CD14-positive monocyte (primary cell): ENCODE measurements around the gene TRAF3. TPM values are rescaled to one million over a fixed set of nuclear protein-coding genes. Genes with fewer than 3 reads are reported as not detected.

Experiments
- DNase-seq, 3 donors: peaks; one replicate each; pipeline ENCODE4 v3.0.0-alpha.2; 2011 to 2022
- H2AFZ ChIP-seq: 2 replicates; pipeline ENCODE4 v1.6.0; 2012; ENCODE audit warnings: mild to moderate bottlenecking, low read depth, low read length, inconsistent platforms; ENCODE audit not compliant: insufficient read depth, poor library complexity, severe bottlenecking
- H3K27ac ChIP-seq, 2 donors: 1 replicate in 1 of 2; 2 replicates in 1 of 2; pipeline ENCODE4 v1.5.1; 2012 to 2013; ENCODE audit warnings: low read length in 2 of 2, control low read depth in 1 of 2, inconsistent platforms in 1 of 2, low read depth in 1 of 2, mild to moderate bottlenecking in 1 of 2
- H3K27me3 ChIP-seq, 2 donors: one replicate each; pipeline versions ENCODE4 v1.6.0 to v1.6.1; 2011 to 2013; ENCODE audit warnings: low read length in 2 of 2; ENCODE audit not compliant: control insufficient read depth in 2 of 2, insufficient read depth in 2 of 2
- H3K36me3 ChIP-seq, 2 donors: replicated peaks in 1 of 2; 1 replicate in 1 of 2; 2 replicates in 1 of 2; pipeline versions ENCODE4 v1.5.1 to v1.6.1; 2012 to 2013; ENCODE audit warnings: low read length in 2 of 2, control low read depth in 1 of 2, inconsistent platforms in 1 of 2, mild to moderate bottlenecking in 1 of 2; ENCODE audit not compliant: insufficient read depth in 2 of 2, control insufficient read depth in 1 of 2
- H3K4me1 ChIP-seq, 2 donors: 1 replicate in 1 of 2; 2 replicates in 1 of 2; pipeline versions ENCODE4 v1.5.1 to v1.6.1; 2012 to 2013; ENCODE audit warnings: low read length in 2 of 2, control low read depth in 1 of 2, inconsistent platforms in 1 of 2, mild to moderate bottlenecking in 1 of 2, moderate library complexity in 1 of 2; ENCODE audit not compliant: insufficient read depth in 2 of 2, control insufficient read depth in 1 of 2
- H3K4me2 ChIP-seq: replicated peaks from 2 replicates; pipeline ENCODE3; 2012; ENCODE audit warnings: low read length, moderate library complexity, mild to moderate bottlenecking; ENCODE audit not compliant: poor library complexity, severe bottlenecking; ENCODE audit errors: extremely low read depth
- H3K4me3 ChIP-seq, 3 experiments: fragments of 200-600 bp in 1 of 3; sonication (generic) in 1 of 3; replicated peaks in 1 of 3; 1 replicate in 2 of 3; 2 replicates in 1 of 3; pipeline ENCODE4 v1.5.1; 2011 to 2013; ENCODE audit warnings: low read length in 3 of 3, mild to moderate bottlenecking in 3 of 3, control low read depth in 2 of 3, low read depth in 2 of 3, inconsistent platforms in 1 of 3, moderate library complexity in 1 of 3
- H3K79me2 ChIP-seq: 2 replicates; pipeline ENCODE4 v1.6.0; 2012; ENCODE audit warnings: mild to moderate bottlenecking, control low read depth, inconsistent platforms, low read length, moderate library complexity; ENCODE audit not compliant: insufficient read depth
- H3K9ac ChIP-seq: 2 replicates; pipeline ENCODE4 v1.6.0; 2017; ENCODE audit warnings: low read length, mild to moderate bottlenecking; ENCODE audit not compliant: insufficient read depth, poor library complexity, severe bottlenecking
- H3K9me3 ChIP-seq, 2 donors: replicated peaks in 1 of 2; 1 replicate in 1 of 2; 2 replicates in 1 of 2; pipeline versions ENCODE4 v1.5.1 to v1.6.1; 2012 to 2013; ENCODE audit warnings: low read length in 2 of 2, control low read depth in 1 of 2; ENCODE audit not compliant: control insufficient read depth in 1 of 2, insufficient read depth in 1 of 2
- H4K20me1 ChIP-seq: 2 replicates; pipeline ENCODE4 v1.6.0; 2012; ENCODE audit warnings: mild to moderate bottlenecking, low read length, control low read depth, moderate library complexity; ENCODE audit not compliant: insufficient read depth
- H3K27ac Mint-ChIP-seq, 7 donors: one replicate each; pipeline ENCODE4 v1.8.0; 2020; ENCODE audit warnings: mild to moderate bottlenecking in 7 of 7, mixed read lengths in 7 of 7, moderate library complexity in 6 of 7, inconsistent platforms in 2 of 7
- H3K27me3 Mint-ChIP-seq, 3 donors: one replicate each; pipeline ENCODE4 v1.8.0; 2021 to 2022; ENCODE audit warnings: low read depth in 3 of 3, mild to moderate bottlenecking in 3 of 3, mixed read lengths in 3 of 3, moderate library complexity in 3 of 3, inconsistent platforms in 1 of 3
- H3K36me3 Mint-ChIP-seq, 2 donors: one replicate each; pipeline ENCODE4 v1.8.0; 2020; ENCODE audit warnings: mixed read lengths in 2 of 2, inconsistent platforms in 1 of 2, mild to moderate bottlenecking in 1 of 2
- H3K4me1 Mint-ChIP-seq: one replicate; pipeline ENCODE4 v1.8.0; 2020; ENCODE audit warnings: mild to moderate bottlenecking, mixed read lengths
- H3K4me3 Mint-ChIP-seq, 2 donors: one replicate each; pipeline ENCODE4 v1.8.0; 2020; ENCODE audit warnings: mild to moderate bottlenecking in 2 of 2, mixed read lengths in 2 of 2, moderate library complexity in 1 of 2
- H3K9me3 Mint-ChIP-seq, 7 donors: one replicate each; pipeline ENCODE4 v1.8.0; 2020 to 2022; ENCODE audit warnings: mixed read lengths in 7 of 7, mild to moderate bottlenecking in 6 of 7, moderate library complexity in 6 of 7, inconsistent platforms in 2 of 7
- WGBS: methylation state at CpG from one replicate; pipeline ENCODE4 v1.1.5; 2013; ENCODE audit warnings: missing lambda C conversion rate; ENCODE audit not compliant: insufficient coverage; 5-methylcytosine and 5-hydroxymethylcytosine counted together
- intact Hi-C, 2 donors: fragments of 100-400 bp; cut with micrococcal nuclease; formaldehyde crosslinking; loops; one replicate each; pipeline versions ENCODE4 v1.15.0 to v1.15.1; 2023
- polyA plus RNA-seq, 3 donors: library from polyadenylated mRNA; depleted of rRNA in 1 of 3; unstranded in 2 of 3; stranded (reverse) in 1 of 3; fragments of 300-500 nt in 2 of 3; fragments of >200 nt in 1 of 3; fragmentation: Illumina TruSeq in 2 of 3; gene quantifications; 1 replicate in 2 of 3; 2 replicates in 1 of 3; pipeline ENCODE4 v1.2.3, GENCODE V29; 2012 to 2021
- TF ChIP-seq, protein P1 (sequence below): fragments of 200-600 bp; IDR thresholded peaks from one replicate; pipeline ENCODE4 v1.8.0; 2022; ENCODE audit warnings: antibody characterized with exemption, mild to moderate bottlenecking

TRAF3 gene
- polyA plus RNA-seq, 3 donors, result 12.0 to 37.6 (median 17.3) TPM

DNA sequence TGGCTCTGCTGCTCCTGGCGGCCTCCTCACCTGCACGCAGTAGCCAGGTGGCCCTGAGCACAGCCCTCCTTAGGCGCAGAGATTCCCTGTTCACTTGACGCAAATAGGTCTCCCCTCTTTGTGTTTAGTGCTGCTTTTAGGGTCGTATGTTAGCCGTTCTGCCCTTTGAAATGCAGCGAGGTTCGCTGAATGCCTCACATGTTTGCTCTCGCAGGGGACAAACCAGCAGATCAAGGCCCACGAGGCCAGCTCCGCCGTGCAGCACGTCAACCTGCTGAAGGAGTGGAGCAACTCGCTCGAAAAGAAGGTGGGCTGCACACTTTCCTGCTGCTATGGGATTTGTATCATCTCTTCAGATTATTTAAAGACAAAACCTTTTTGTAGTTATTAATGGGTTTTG is 113.9 kb downstream of the TRAF3 start:
- peaks cover 74 to 89% of the 10 kb centered on the region in 2 donors for H3K36me3 Mint-ChIP-seq
- no peak overlapping the region for H3K27ac ChIP-seq
- H3K9me3 Mint-ChIP-seq, result peaks cover 0 to 1% (median 0%) of the 10 kb centered on the region in 7 donors
- H3K9me3 ChIP-seq, result no peaks in the 10 kb centered on the region
- H3K9ac ChIP-seq, result no peak overlapping the region
- TF ChIP-seq, protein P1, sequence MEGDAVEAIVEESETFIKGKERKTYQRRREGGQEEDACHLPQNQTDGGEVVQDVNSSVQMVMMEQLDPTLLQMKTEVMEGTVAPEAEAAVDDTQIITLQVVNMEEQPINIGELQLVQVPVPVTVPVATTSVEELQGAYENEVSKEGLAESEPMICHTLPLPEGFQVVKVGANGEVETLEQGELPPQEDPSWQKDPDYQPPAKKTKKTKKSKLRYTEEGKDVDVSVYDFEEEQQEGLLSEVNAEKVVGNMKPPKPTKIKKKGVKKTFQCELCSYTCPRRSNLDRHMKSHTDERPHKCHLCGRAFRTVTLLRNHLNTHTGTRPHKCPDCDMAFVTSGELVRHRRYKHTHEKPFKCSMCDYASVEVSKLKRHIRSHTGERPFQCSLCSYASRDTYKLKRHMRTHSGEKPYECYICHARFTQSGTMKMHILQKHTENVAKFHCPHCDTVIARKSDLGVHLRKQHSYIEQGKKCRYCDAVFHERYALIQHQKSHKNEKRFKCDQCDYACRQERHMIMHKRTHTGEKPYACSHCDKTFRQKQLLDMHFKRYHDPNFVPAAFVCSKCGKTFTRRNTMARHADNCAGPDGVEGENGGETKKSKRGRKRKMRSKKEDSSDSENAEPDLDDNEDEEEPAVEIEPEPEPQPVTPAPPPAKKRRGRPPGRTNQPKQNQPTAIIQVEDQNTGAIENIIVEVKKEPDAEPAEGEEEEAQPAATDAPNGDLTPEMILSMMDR, result no peak
- no peak overlapping the region for H3K27ac Mint-ChIP-seq
- H3K4me1 Mint-ChIP-seq, result no peaks in the 10 kb centered on the region
- peaks cover 80 to 98% of the 10 kb centered on the region in 2 donors for H3K36me3 ChIP-seq
- peaks cover 19% of the 10 kb centered on the region for H4K20me1 ChIP-seq
- H2AFZ ChIP-seq, result no peak overlapping the region
- no peaks in the 10 kb centered on the region for H3K27me3 ChIP-seq
- intact Hi-C loops, result no loop called here
- H3K4me1 ChIP-seq, result no peaks in the 10 kb centered on the region
- 91% methylated on average over 14 of the region's 15 CpGs for WGBS
- H3K79me2 ChIP-seq, result no peaks in the 10 kb centered on the region
- H3K4me2 ChIP-seq, result no peak overlapping the region
- no peak overlapping the region for H3K4me3 ChIP-seq
- H3K27me3 Mint-ChIP-seq, result peaks cover 0 to 2% (median 0%) of the 10 kb centered on the region in 3 donors
- DNase-seq, result no peak
- no peak overlapping the region for H3K4me3 Mint-ChIP-seq

DNA sequence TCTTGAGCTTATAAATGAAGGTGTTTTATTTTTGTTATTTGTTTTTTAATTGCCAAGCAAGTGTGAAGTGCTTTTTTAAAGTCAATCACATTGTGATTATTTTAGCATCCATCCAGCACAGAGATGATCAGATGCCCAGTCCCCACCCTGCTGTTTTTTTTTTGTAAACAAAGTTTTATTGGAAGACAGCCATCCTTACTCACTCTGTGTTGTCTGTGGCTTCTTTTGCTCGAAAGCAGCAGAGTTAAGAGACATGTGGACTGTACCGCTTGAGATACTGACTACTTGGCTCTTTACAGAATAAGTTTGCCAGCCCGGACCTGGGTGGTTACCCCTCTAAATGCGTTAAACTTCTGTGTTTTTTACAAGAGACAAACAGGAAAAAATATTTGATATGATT is 114.3 kb downstream of the TRAF3 start:
- no peak for DNase-seq

More for the DNA sequence above, 114.3 kb downstream of the TRAF3 start:
- Histone ChIP-seq H3K36me3 (peaks cover 79 to 98% of the 10 kb centered on the region in 2 donors), H4K20me1 (peaks cover 19% of the 10 kb centered on the region), H2AFZ (no peak overlapping the region), H3K9ac (no peak overlapping the region), H3K27ac (no peak overlapping the region), H3K4me2 (no peak overlapping the region), H3K79me2 (no peaks in the 10 kb centered on the region), H3K4me1 (no peaks in the 10 kb centered on the region), H3K4me3 (no peak overlapping the region), H3K9me3 (no peaks in the 10 kb centered on the region), H3K27me3 (no peaks in the 10 kb centered on the region)
- H3K27me3 Mint-ChIP-seq, result peaks cover 0 to 2% (median 0%) of the 10 kb centered on the region in 3 donors
- TF ChIP-seq, protein P1, result no peak
- H3K36me3 Mint-ChIP-seq, result peaks cover 74 to 89% of the 10 kb centered on the region in 2 donors
- WGBS, result 100% methylated on average over 2 of the region's 4 CpGs
- intact Hi-C loops, result no loop called here
- H3K4me1 Mint-ChIP-seq, result no peaks in the 10 kb centered on the region
- no peak overlapping the region for H3K27ac Mint-ChIP-seq
- H3K4me3 Mint-ChIP-seq, result no peak overlapping the region
- peaks cover 0 to under 1% (median 0%) of the 10 kb centered on the region in 7 donors for H3K9me3 Mint-ChIP-seq
